C4-2B (cell line): Measurements from ENCODE around the gene CHKA.

Experiments
- ZFX ChIP-seq: fragments of 450-650 bp; IDR thresholded peaks from 2 replicates; pipeline ENCODE4 v1.6.1; 2017
- TF ChIP-seq, protein P1 (sequence below): fragments of 450-650 bp; conservative IDR thresholded peaks from 2 replicates; pipeline ENCODE4 v1.5.1; 2017; ENCODE audit warnings: mild to moderate bottlenecking

GRCh38 chr11:68041617-68042218, 79.5 kb downstream of the CHKA start:
- TF ChIP-seq, protein P1, sequence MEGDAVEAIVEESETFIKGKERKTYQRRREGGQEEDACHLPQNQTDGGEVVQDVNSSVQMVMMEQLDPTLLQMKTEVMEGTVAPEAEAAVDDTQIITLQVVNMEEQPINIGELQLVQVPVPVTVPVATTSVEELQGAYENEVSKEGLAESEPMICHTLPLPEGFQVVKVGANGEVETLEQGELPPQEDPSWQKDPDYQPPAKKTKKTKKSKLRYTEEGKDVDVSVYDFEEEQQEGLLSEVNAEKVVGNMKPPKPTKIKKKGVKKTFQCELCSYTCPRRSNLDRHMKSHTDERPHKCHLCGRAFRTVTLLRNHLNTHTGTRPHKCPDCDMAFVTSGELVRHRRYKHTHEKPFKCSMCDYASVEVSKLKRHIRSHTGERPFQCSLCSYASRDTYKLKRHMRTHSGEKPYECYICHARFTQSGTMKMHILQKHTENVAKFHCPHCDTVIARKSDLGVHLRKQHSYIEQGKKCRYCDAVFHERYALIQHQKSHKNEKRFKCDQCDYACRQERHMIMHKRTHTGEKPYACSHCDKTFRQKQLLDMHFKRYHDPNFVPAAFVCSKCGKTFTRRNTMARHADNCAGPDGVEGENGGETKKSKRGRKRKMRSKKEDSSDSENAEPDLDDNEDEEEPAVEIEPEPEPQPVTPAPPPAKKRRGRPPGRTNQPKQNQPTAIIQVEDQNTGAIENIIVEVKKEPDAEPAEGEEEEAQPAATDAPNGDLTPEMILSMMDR = no peak
- no peak for TF ChIP-seq ZFX
